Body of pancreas (tissue), 4 donors: ENCODE measurements around the gene ATP1B2. TPM values are rescaled to one million over a fixed set of nuclear protein-coding genes. Genes with fewer than 3 reads are reported as not detected.

Experiments
- ATAC-seq: fragments of 150-250 bp; one replicate; pipeline ENCODE4 v1.9.1; 2016
- DNase-seq, 4 donors: peaks; one replicate each; pipeline ENCODE4 v3.0.0-alpha.2; 2019
- H3K27ac ChIP-seq, 4 donors: fragments of 200-600 bp; sonication (generic); 1 replicate in 3 of 4; 2 replicates in 1 of 4; pipeline versions ENCODE4 v1.5.1 to v1.6.1; 2016 to 2019; ENCODE audit warnings: mild to moderate bottlenecking in 1 of 4, mixed read lengths in 1 of 4, moderate library complexity in 1 of 4
- H3K27me3 ChIP-seq, 2 donors: fragments of 200-600 bp; sonication (generic); one replicate each; pipeline ENCODE4 v1.6.0; 2016; ENCODE audit warnings: mild to moderate bottlenecking in 1 of 2
- H3K36me3 ChIP-seq, 2 donors: fragments of 200-600 bp; sonication (generic); replicated peaks in 1 of 2; 2 replicates each; pipeline ENCODE4 v1.5.1; 2016; ENCODE audit warnings: low read depth in 2 of 2; ENCODE audit not compliant: insufficient read depth in 1 of 2
- H3K4me1 ChIP-seq: fragments of 200-600 bp; sonication (generic); one replicate; pipeline ENCODE4 v1.6.0; 2016
- H3K4me3 ChIP-seq, 2 donors: fragments of 200-600 bp; sonication (generic); 1 replicate in 1 of 2; 2 replicates in 1 of 2; pipeline ENCODE4 v1.5.1; 2016 to 2019
- H3K9me3 ChIP-seq, 3 donors: fragments of 200-600 bp; sonication (generic); 1 replicate in 2 of 3; 2 replicates in 1 of 3; pipeline ENCODE4 v1.5.1; 2016
- CTCF ChIP-seq, 7 experiments: fragments of 450-650 bp in 4 of 7; fragments of 200-600 bp in 3 of 7; sonication (generic) in 3 of 7; IDR thresholded peaks; one replicate each; pipeline ENCODE4 v1.5.1; 2016 to 2019; ENCODE audit warnings: antibody characterized with exemption in 7 of 7
- POLR2A ChIP-seq, 3 donors: fragments of 450-650 bp; IDR thresholded peaks; one replicate each; pipeline ENCODE4 v1.6.1; 2016; ENCODE audit warnings: antibody characterized with exemption in 3 of 3, mild to moderate bottlenecking in 2 of 3
- WGBS, 2 donors: methylation state at CpG; one replicate each; pipeline ENCODE4 v1.1.5; 2017; 5-methylcytosine and 5-hydroxymethylcytosine counted together
- intact Hi-C: fragments of 100-400 bp; cut with DNase I; formaldehyde crosslinking; loops from one replicate; pipeline ENCODE4 v1.15.1; 2023
- total RNA-seq, 2 donors: library from RNA; depleted of rRNA; stranded (reverse); fragments of >200 nt; gene quantifications; one replicate each; pipeline ENCODE4 v1.1.0, GENCODE V29; 2016

ATP1B2 gene
- total RNA-seq, 2 donors from 2014 or later = 0.78 to 1.3 TPM

GRCh38 chr17:7674934-7675333 lies 24.2 kb downstream of the ATP1B2 start:
- intact Hi-C loops = no loop called here
- no peaks in the 10 kb centered on the region for H3K4me1 ChIP-seq
- peaks cover 0 to 7% (median 0%) of the 10 kb centered on the region in 3 donors for H3K9me3 ChIP-seq
- H3K27me3 ChIP-seq = no peaks in the 10 kb centered on the region
- ATAC-seq = no peak
- WGBS, 2 donors = 79 to 89% methylated on average over 11 to 14 of the region's 14 CpGs
- no peak for TF ChIP-seq POLR2A (IDR thresholded peaks at IDR 0.05)
- H3K27ac ChIP-seq = no peak overlapping the region
- H3K36me3 ChIP-seq = peaks cover 23 to 34% of the 10 kb centered on the region in 2 donors
- no peak for DNase-seq
- no peak overlapping the region for H3K4me3 ChIP-seq

DNA sequence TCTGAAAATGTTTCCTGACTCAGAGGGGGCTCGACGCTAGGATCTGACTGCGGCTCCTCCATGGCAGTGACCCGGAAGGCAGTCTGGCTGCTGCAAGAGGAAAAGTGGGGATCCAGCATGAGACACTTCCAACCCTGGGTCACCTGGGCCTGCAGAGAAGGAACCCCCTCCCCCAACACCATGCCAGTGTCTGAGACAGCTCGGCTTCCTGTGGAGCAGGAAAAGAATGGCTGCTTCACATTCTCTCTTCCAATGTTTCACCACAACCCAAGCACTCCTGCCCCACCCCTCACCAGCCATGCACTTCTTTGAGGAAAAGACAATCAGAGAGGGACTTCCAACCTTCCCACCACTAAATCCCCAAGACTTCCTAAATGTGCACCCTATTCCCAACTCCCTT lies 25.8 kb downstream of the ATP1B2 start:
- DNase-seq = no peak
- Histone ChIP-seq H3K4me1 (no peaks in the 10 kb centered on the region), H3K4me3 (no peak overlapping the region), H3K27me3 (no peaks in the 10 kb centered on the region), H3K9me3 (peaks cover 0 to 7% (median 0%) of the 10 kb centered on the region in 3 donors), H3K27ac (no peak overlapping the region), H3K36me3 (peaks cover 20 to 25% of the 10 kb centered on the region in 2 donors)
- 67 to 89% methylated on average over 1 to 5 of the region's 5 CpGs for WGBS, 2 donors
- ATAC-seq = no peak
- TF ChIP-seq POLR2A (IDR thresholded peaks at IDR 0.05) (no peak), CTCF (IDR thresholded peaks at IDR 0.05) (no peak)
- intact Hi-C loops = no loop called here

DNA sequence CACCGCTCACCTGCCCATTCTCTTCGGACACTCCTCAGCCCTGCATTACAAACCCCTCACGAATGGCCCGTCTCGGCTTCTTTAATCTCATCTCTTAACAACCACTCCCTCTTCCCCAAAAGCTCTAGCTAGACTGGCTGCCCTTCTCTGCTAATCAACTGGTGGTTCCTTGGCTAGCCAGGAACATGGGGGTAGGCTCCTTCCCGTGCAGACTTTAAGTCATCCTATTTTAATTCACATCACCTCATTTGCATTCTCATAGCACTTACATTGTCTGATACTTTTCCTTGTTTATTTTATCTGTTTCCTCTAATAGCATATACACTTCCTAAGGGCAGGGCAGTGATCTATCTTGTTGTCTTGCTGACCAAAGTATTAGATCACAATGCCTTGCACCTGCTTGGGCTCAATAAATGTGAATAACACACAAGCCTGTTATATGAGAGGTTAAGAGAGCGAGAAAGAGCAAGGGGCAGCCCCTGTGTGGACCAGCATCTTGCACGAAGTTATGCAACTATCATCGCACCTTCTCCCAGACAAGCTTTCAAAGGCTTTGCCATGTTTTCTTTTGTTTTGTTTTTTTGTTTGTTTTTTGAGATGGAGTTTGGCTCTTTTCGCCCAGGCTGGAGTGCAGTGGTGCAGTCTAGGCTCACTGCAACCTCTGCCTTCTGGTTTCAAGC lies 26.8 kb downstream of the ATP1B2 start:
- no peaks in the 10 kb centered on the region for H3K4me1 ChIP-seq
- H3K4me3 ChIP-seq = no peak overlapping the region
- no peaks in the 10 kb centered on the region for H3K27me3 ChIP-seq
- H3K27ac ChIP-seq = no peak overlapping the region
- WGBS, 2 donors = 78 to 86% methylated on average over 10 of the region's 10 CpGs
- DNase-seq = no peak
- intact Hi-C loops = no loop called here
- peaks cover 0 to 7% (median 0%) of the 10 kb centered on the region in 3 donors for H3K9me3 ChIP-seq
- TF ChIP-seq CTCF (IDR thresholded peaks at IDR 0.05) = no peak
- TF ChIP-seq POLR2A (IDR thresholded peaks at IDR 0.05) = no peak
- peaks cover 18 to 20% of the 10 kb centered on the region in 2 donors for H3K36me3 ChIP-seq
- no peak for ATAC-seq

DNA sequence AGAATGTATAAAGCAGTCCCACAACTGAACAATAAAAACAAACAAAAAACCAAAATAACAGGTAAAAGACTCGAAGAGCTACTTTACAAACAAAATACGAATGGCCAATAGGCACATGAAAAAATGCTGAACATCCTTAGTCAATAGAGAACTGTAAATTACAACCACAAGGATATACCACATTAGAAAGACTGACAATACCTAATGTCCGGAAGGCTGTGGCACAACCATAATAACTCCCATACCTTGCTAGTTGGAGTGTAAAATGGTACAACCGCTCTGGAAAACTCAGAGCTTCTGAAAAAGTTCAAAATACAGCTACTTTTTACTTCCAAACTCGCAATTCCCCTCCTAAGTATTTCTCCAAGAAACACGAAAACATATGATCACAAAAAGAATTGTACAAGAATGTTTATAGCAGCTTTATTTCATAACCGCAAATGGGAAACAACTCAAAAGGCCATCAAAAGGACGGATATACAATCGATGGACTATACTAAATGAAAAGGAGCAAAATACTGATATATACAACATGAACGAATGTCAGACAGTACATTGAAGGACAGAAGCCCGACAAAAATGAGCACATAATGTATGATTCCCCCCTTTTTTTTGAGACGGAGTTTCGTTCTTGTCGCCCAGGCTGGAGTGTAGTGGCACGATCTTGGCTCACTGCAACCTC lies 34.3 kb downstream of the ATP1B2 start:
- DNase-seq (no peak), ATAC-seq (no peak)
- Histone ChIP-seq H3K27me3 (no peaks in the 10 kb centered on the region), H3K27ac (peak overlapping the region; percentile 94 to 97 (median 96)), H3K9me3 (no peaks in the 10 kb centered on the region), H3K4me3 (peak overlapping the region in 1 of 2 donors; percentile 66), H3K4me1 (peaks cover 32% of the 10 kb centered on the region), H3K36me3 (no peaks in the 10 kb centered on the region)
- TF ChIP-seq CTCF (IDR thresholded peaks at IDR 0.05) (no peak), POLR2A (IDR thresholded peaks at IDR 0.05) (no peak)
- 41 to 42% methylated on average over 15 of the region's 15 CpGs for WGBS, 2 donors
- intact Hi-C loops = no loop called here

GRCh38 chr17:7685533-7686221 lies 35.0 kb downstream of the ATP1B2 start:
- 1 to 2% methylated on average over 39 to 44 of the region's 44 CpGs for WGBS, 2 donors
- intact Hi-C loops = no loop called here
- Histone ChIP-seq H3K27me3 (no peaks in the 10 kb centered on the region), H3K9me3 (no peaks in the 10 kb centered on the region), H3K4me3 (peak overlapping the region in 1 of 2 donors; percentile 66), H3K4me1 (peaks cover 32% of the 10 kb centered on the region), H3K36me3 (no peaks in the 10 kb centered on the region), H3K27ac (peak overlapping the region; percentile 94 to 97 (median 96))
- peak; percentile 15 to 57 (median 55) for TF ChIP-seq POLR2A (IDR thresholded peaks at IDR 0.05)
- TF ChIP-seq CTCF (IDR thresholded peaks at IDR 0.05) = no peak
- ATAC-seq (peak; percentile 76), DNase-seq (peak; percentile 92 to 94 (median 93))
